Measurements from ENCODE around the gene N4BP2L2.

DNA sequence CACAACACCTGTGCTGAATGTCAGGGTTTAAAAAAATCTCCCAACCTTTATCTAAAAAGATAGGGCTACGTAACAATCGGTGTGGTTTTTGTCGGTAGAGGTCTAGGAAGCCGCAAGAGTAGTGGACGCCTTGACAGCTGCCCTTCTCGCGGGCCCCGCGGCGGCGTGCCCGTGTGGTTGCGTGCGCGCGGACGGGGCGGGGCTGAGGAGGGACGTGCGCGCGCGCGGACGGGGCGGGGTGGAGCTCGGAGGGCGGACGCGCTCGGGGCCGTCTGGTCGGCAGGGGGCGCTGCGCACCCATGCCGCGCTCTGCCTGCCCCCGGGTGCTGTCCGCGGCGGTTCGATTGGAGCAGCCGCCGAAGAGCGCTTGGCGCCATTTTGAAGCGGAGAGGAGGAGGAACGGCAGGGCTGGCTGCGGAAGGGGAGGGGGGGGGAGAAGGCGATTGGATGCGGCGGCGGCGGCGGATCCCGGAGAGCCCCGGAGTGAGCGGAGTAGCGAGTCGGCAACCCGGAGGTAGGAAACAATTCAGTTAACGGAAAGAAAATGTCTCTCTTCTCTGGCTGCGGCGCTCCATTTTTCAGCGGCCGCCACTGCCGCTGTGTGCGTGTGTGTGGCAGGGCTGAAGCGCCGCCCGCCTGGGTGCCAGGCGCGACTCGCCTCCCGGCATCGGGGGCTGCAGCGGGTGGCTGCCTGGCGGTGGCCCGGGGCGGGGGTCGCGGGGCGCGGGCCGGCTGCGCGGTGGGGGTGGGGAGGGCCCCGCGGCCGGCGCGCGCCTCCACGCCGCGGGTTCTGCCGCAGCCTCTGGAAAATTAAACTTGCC, 47.7 kb upstream of the N4BP2L2 start, which contains the start of gene PDS5B:
- TF ChIP-seq CTCF (IDR thresholded peaks at IDR 0.05; ENCODE audit: insufficient read depth, low read depth, low read length) (peak; percentile 39), EZH2 (IDR thresholded peaks at IDR 0.05; ENCODE audit: insufficient read depth, low read length) (no peak)
